K562 (cell line): ENCODE data around the gene GPSM3. TPM values are rescaled to one million over a fixed set of nuclear protein-coding genes. Genes with fewer than 3 reads are reported as not detected.

Experiments used
- BRCA1 ChIP-seq, 2 experiments: fragments of 450-650 bp in 1 of 2; sonication (generic) in 1 of 2; formaldehyde crosslinking in 1 of 2; IDR thresholded peaks; 2 replicates each; pipeline versions ENCODE4 v1.5.0 to v1.6.1; 2017 to 2020; ENCODE audit warnings: mild to moderate bottlenecking in 1 of 2, missing genetic modification reagents in 1 of 2
- ELF2 ChIP-seq: fragments of 250-450 bp; sonication (Bioruptor Pico); IDR thresholded peaks from 2 replicates; pipeline ENCODE4 v1.5.0; 2021; ENCODE audit warnings: mild to moderate bottlenecking
- FOXP1 ChIP-seq: sonication (generic); formaldehyde crosslinking; IDR thresholded peaks from 2 replicates; pipeline ENCODE4 v1.8.0; 2022; ENCODE audit warnings: mild to moderate bottlenecking, missing genetic modification reagents
- MCM3 ChIP-seq: fragments of 450-650 bp; IDR thresholded peaks from 2 replicates; pipeline ENCODE4 v1.6.1; 2016
- POLR2AphosphoS5 ChIP-seq: IDR thresholded peaks from 2 replicates; pipeline ENCODE4 v1.6.1; 2011; ENCODE audit warnings: mild to moderate bottlenecking, low read depth, low read length, moderate library complexity; ENCODE audit not compliant: control insufficient read depth, insufficient read depth
- PTRF ChIP-seq: fragments of 450-650 bp; IDR thresholded peaks from 2 replicates; pipeline ENCODE4 v1.6.1; 2016; ENCODE audit warnings: mild to moderate bottlenecking, missing genetic modification characterization, missing compliant biosample characterization
- RBBP5 ChIP-seq: fragments of 200-600 bp; sonication (generic); IDR thresholded peaks from 2 replicates; pipeline ENCODE4 v1.6.1; 2012; ENCODE audit warnings: borderline replicate concordance, mild to moderate bottlenecking, low read length, control low read depth, inconsistent platforms; ENCODE audit not compliant: insufficient read depth, poor library complexity, severe bottlenecking
- SMC3 ChIP-seq: conservative IDR thresholded peaks from 2 replicates; pipeline ENCODE4 v1.6.1; 2011; ENCODE audit warnings: low read depth, low read length, improper control_type of control experiment; ENCODE audit not compliant: insufficient read depth
- SRSF3 ChIP-seq: fragments of 200-400 bp; formaldehyde crosslinking; IDR thresholded peaks from 2 replicates; pipeline ENCODE4 v1.6.1; 2016; ENCODE audit warnings: mild to moderate bottlenecking, low read length, moderate library complexity; ENCODE audit not compliant: insufficient read depth
- ZKSCAN3 ChIP-seq: fragments of 250-450 bp; sonication (Bioruptor Pico); IDR thresholded peaks from 2 replicates; pipeline ENCODE4 v1.4.0; 2020
- ZNF263 ChIP-seq: sonication (generic); formaldehyde crosslinking; IDR thresholded peaks from 2 replicates; pipeline ENCODE4 v1.8.0; 2022; ENCODE audit warnings: mild to moderate bottlenecking, missing genetic modification reagents, borderline replicate concordance
- ZNF707 ChIP-seq: fragments of 250-450 bp; sonication (Bioruptor Pico); conservative IDR thresholded peaks from 2 replicates; pipeline ENCODE4 v1.8.0; 2022; ENCODE audit warnings: inconsistent platforms, mild to moderate bottlenecking, moderate library complexity
- polyA plus RNA-seq, 8 experiments: library from polyadenylated mRNA; depleted of rRNA in 4 of 8; stranded (reverse) in 5 of 8; unstranded in 3 of 8; fragments of >200 nt; fragmentation: Nextera tagmentation in 2 of 8; fragmentation: Illumina TruSeq in 1 of 8; extraction: Ambion mirVana in 2 of 8; extraction: Trizol in 1 of 8; gene quantifications; 2 replicates each; pipeline versions ENCODE4 v1.2.1 to v1.2.3, GENCODE V29; 2011 to 2014; ENCODE audit warnings: inconsistent platforms in 1 of 8, missing spikeins in 1 of 8
- total RNA-seq, 7 experiments: library from RNA; depleted of rRNA in 6 of 7; stranded (reverse); fragments of >200 nt in 6 of 7; fragmentation: Illumina TruSeq in 2 of 7; extraction: Trizol in 2 of 7; gene quantifications; 2 replicates each; pipeline versions ENCODE4 v1.2.1 to v1.2.3, GENCODE V29; 2011 to 2021; ENCODE audit warnings: low replicate concordance in 1 of 7
- TF ChIP-seq, protein P1 (sequence below): fragments of 250-450 bp; sonication (Bioruptor Pico); IDR thresholded peaks from 2 replicates; pipeline ENCODE4 v1.5.0; 2021
- TF ChIP-seq, protein P2 (sequence below): fragments of 450-650 bp; IDR thresholded peaks from 2 replicates; pipeline ENCODE4 v1.6.1; 2016; ENCODE audit warnings: low read depth, mild to moderate bottlenecking, moderate library complexity
- TF ChIP-seq, protein P3 (sequence below): sonication (generic); formaldehyde crosslinking; IDR thresholded peaks from 2 replicates; pipeline ENCODE4 v1.8.0; 2022; ENCODE audit warnings: missing genetic modification reagents, mild to moderate bottlenecking, moderate library complexity, borderline replicate concordance
- TF ChIP-seq, protein P4 (sequence below): sonication (generic); formaldehyde crosslinking; IDR thresholded peaks from 2 replicates; pipeline ENCODE4 v1.8.0; 2022; ENCODE audit warnings: mild to moderate bottlenecking, missing genetic modification reagents
- TF ChIP-seq, protein P5 (sequence below): fragments of 200-800 bp; sonication (Bioruptor generic); IDR thresholded peaks from 2 replicates; pipeline ENCODE4 v1.6.1; 2017; ENCODE audit warnings: missing genetic modification characterization, missing compliant biosample characterization

GPSM3 gene
- total and polyA plus RNA-seq, 9 of the 15 experiments (the other 6 are each of a cell fraction or from before 2014, with no cell fraction given): 5.3 to 42.6 (median 24.4) TPM

DNA sequence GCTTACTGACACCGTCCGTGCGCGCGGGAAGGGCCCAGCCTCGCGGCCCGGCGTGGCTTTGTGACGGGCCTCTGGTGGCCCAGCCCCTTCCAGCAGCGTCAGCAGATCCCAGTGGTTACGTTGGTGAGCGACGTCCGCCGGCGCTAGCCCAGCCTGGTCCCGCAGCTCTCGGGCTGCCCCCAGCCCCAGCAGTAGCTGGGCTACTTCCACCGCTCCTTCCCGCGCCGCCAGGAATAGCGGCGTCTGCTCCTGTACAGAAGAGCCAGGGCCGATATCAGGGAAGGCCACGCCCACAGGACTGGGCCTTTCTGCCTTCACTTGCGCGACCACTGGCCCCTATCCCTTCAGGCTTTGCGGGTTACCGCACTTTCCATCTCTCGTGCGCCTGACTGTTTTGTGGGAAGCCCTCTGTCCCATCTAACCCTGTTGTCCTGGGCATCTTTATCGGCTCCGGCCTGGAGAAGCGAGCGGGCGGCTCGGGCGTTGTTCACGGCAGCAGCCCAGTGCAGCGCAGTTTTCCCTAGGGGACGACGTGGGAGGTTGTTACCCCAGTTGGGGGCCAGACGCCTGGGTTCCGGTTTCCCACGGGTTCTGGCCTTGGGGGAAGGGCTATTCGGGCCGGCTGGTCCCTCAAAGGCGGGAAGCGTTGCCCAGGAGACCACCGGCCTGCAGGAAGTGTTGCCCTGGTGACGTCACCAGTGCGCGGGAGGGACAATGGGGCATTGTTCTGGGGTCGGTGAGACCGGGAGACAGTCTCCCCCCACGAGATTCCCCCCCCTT lies 3.6 kb upstream of the GPSM3 start (continued):
- TF ChIP-seq RBBP5 (no peak), ELF2 (CRISPR knock-in tag) (peak; percentile 76; the same call in 1 of the 2 replicates), MCM3 (no peak), PTRF (tag) (no peak), ZNF707 (CRISPR knock-in tag) (no peak), FOXP1 (CRISPR knock-in tag) (peak; percentile 74), SMC3 (no peak; the same call in 1 of the 2 replicates), SRSF3 (0 out of 2 replicates have a peak, but pooled peaks have one; percentile 79), POLR2AphosphoS5 (peak; percentile 90), ZNF263 (CRISPR knock-in tag) (no peak), BRCA1 (IDR thresholded peaks at IDR 0.05) (no peak), BRCA1 (CRISPR knock-in tag; IDR thresholded peaks at IDR 0.05) (no peak), ZKSCAN3 (CRISPR knock-in tag) (no peak)
- TF ChIP-seq, protein P1, sequence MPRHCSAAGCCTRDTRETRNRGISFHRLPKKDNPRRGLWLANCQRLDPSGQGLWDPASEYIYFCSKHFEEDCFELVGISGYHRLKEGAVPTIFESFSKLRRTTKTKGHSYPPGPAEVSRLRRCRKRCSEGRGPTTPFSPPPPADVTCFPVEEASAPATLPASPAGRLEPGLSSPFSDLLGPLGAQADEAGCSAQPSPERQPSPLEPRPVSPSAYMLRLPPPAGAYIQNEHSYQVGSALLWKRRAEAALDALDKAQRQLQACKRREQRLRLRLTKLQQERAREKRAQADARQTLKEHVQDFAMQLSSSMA (CRISPR knock-in tag): no peak; the same call in 1 of the 2 replicates
- TF ChIP-seq, protein P2, sequence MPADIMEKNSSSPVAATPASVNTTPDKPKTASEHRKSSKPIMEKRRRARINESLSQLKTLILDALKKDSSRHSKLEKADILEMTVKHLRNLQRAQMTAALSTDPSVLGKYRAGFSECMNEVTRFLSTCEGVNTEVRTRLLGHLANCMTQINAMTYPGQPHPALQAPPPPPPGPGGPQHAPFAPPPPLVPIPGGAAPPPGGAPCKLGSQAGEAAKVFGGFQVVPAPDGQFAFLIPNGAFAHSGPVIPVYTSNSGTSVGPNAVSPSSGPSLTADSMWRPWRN: no peak
- TF ChIP-seq, protein P3, sequence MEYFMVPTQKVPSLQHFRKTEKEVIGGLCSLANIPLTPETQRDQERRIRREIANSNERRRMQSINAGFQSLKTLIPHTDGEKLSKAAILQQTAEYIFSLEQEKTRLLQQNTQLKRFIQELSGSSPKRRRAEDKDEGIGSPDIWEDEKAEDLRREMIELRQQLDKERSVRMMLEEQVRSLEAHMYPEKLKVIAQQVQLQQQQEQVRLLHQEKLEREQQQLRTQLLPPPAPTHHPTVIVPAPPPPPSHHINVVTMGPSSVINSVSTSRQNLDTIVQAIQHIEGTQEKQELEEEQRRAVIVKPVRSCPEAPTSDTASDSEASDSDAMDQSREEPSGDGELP: peak; percentile 51; the same call in 1 of the 2 replicates
- TF ChIP-seq, protein P4, sequence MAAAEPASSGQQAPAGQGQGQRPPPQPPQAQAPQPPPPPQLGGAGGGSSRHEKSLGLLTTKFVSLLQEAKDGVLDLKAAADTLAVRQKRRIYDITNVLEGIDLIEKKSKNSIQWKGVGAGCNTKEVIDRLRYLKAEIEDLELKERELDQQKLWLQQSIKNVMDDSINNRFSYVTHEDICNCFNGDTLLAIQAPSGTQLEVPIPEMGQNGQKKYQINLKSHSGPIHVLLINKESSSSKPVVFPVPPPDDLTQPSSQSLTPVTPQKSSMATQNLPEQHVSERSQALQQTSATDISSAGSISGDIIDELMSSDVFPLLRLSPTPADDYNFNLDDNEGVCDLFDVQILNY (CRISPR knock-in tag): peak; percentile 83; the same call in 1 of the 2 replicates
- TF ChIP-seq, protein P5, sequence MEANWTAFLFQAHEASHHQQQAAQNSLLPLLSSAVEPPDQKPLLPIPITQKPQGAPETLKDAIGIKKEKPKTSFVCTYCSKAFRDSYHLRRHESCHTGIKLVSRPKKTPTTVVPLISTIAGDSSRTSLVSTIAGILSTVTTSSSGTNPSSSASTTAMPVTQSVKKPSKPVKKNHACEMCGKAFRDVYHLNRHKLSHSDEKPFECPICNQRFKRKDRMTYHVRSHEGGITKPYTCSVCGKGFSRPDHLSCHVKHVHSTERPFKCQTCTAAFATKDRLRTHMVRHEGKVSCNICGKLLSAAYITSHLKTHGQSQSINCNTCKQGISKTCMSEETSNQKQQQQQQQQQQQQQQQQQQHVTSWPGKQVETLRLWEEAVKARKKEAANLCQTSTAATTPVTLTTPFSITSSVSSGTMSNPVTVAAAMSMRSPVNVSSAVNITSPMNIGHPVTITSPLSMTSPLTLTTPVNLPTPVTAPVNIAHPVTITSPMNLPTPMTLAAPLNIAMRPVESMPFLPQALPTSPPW (CRISPR knock-in tag): no peak; the same call in none of the 2 replicates
